Heart left ventricle (tissue), 16 donors: ENCODE results near the gene GCNT2. TPM values are rescaled to one million over a fixed set of nuclear protein-coding genes. Genes with fewer than 3 reads are reported as not detected.
"Not testable (repeated sequence)": the region's sequence is repeated elsewhere in the genome, so short reads cannot be mapped to it uniquely, and the experiment has no call there.

ENCODE experiments used
- ATAC-seq, 4 donors: fragments of 200-7000 bp; cut with Tn5 transposase; one replicate each; pipeline ENCODE4 v1.9.1; 2020 to 2022; ENCODE audit warnings: moderate library complexity in 4 of 4, mild to moderate bottlenecking in 3 of 4, moderate number of reproducible peaks in 1 of 4
- DNase-seq, 5 donors: peaks; one replicate each; pipeline ENCODE4 v3.0.0-alpha.2; 2020
- H3K27ac ChIP-seq, 12 donors: fragments of 200-600 bp; sonication (generic) in 4 of 12; one replicate each; pipeline versions ENCODE4 v1.5.0 to v1.8.0; 2016 to 2022; ENCODE audit warnings: mild to moderate bottlenecking in 2 of 12
- H3K27me3 ChIP-seq, 9 donors: fragments of 200-600 bp; sonication (generic) in 2 of 9; one replicate each; pipeline versions ENCODE4 v1.5.1 to v1.8.0; 2016 to 2022; ENCODE audit warnings: mild to moderate bottlenecking in 3 of 9
- H3K36me3 ChIP-seq, 9 donors: fragments of 200-600 bp; sonication (generic) in 2 of 9; one replicate each; pipeline versions ENCODE4 v1.5.0 to v1.8.0; 2018 to 2022; ENCODE audit warnings: mild to moderate bottlenecking in 2 of 9
- H3K4me1 ChIP-seq, 12 donors: fragments of 200-600 bp; sonication (generic) in 4 of 12; one replicate each; pipeline versions ENCODE4 v1.5.0 to v1.8.0; 2016 to 2022; ENCODE audit warnings: mild to moderate bottlenecking in 3 of 12
- H3K4me3 ChIP-seq, 12 donors: fragments of 200-600 bp; sonication (generic) in 4 of 12; one replicate each; pipeline versions ENCODE4 v1.5.0 to v1.8.0; 2017 to 2022; ENCODE audit warnings: mild to moderate bottlenecking in 9 of 12, moderate library complexity in 4 of 12
- H3K9me3 ChIP-seq, 12 donors: fragments of 200-600 bp; sonication (generic) in 4 of 12; one replicate each; pipeline versions ENCODE4 v1.5.0 to v1.8.0; 2016 to 2022; ENCODE audit warnings: mild to moderate bottlenecking in 1 of 12
- CTCF ChIP-seq, 12 donors: fragments of 200-600 bp; sonication (generic) in 4 of 12; IDR thresholded peaks; one replicate each; pipeline versions ENCODE4 v1.5.0 to v1.8.0; 2018 to 2022; ENCODE audit warnings: antibody characterized with exemption in 12 of 12, mild to moderate bottlenecking in 5 of 12
- POLR2A ChIP-seq, 2 donors: fragments of 450-650 bp; IDR thresholded peaks; one replicate each; pipeline ENCODE4 v1.6.1; 2017; ENCODE audit warnings: antibody characterized with exemption in 2 of 2, mild to moderate bottlenecking in 2 of 2, moderate library complexity in 2 of 2
- WGBS, 4 donors: extraction: QIAGEN DNeasy Blood & Tissue Kit in 2 of 4; methylation state at CpG; one replicate each; pipeline versions ENCODE4 v1.1.5 to v1.1.7; 2013 to 2018; 5-methylcytosine and 5-hydroxymethylcytosine counted together
- intact Hi-C, 10 donors: fragments of 100-400 bp; cut with DNase I; formaldehyde crosslinking; loops; one replicate each; pipeline versions ENCODE4 v1.11.1 to v1.14.2; 2022
- polyA plus RNA-seq, 2 donors: library from polyadenylated mRNA; stranded (reverse); fragments of 200-250 nt; gene quantifications; one replicate each; pipeline ENCODE4 v1.2.3, GENCODE V29; 2013
- total RNA-seq, 9 donors: library from RNA; depleted of rRNA in 2 of 9; stranded (reverse); fragments of >200 nt in 2 of 9; fragmentation: NEBNext Ultra II Directional in 3 of 9; extraction: Animal tissue kit (Norgen Biotek cat#: 25700) in 3 of 9; gene quantifications; one replicate each; pipeline versions ENCODE4 v1.1.0 to v1.2.4, GENCODE V29; 2016 to 2023
- donor health status: ischemic (EF 13 %, LVEDD 7.1; RV severe dilation, severe dysfunction).
- donor health status: healthy with polysubstance abuse.
- donor health status: DM: no; HTN: yes; CAD: no.
- donor health status: DM: no; HTN: no; CAD: no.
- donor health status: ischemic (EF 25% LVEDD 6.9; RV normal size, moderate dysfunction).
- donor health status: ischemic (EF 25% LVEDD 5.7; RV mildly dilated, moderate dysfunction).
- donor health status: healthy.
- donor health status: DM: yes; HTN: yes; CAD: no.
- donor health status: ischemic (EF 35%, LVEDD 5.7; RV mildly dilated, moderate dysfunction).
- donor health status: nonischemic (EF 11% LVEDD 7.7; RV severe dilation, severe dysfunction).
- donor health status: DM: yes; HTN: yes; CAD: no.
- donor health status: PGD.
- donor health status: ischemic (EF 29% LVEDD 5.4; RV normal size, mild dysfunction).
- donor health status: nonischemic (EF 23%, LVEDD 6.1; RV moderate dilation, normal function).

Gene GCNT2
- total and polyA plus RNA-seq, 11 donors = 15.1 to 68.8 (median 40.9) TPM

- TF ChIP-seq CTCF (IDR thresholded peaks at IDR 0.05) = no peak
- TF ChIP-seq POLR2A (IDR thresholded peaks at IDR 0.05) = no peak
- 46 to 65% (median 63%) methylated on average over 6 of the region's 6 CpGs for WGBS, 4 donors
- Histone ChIP-seq H3K9me3 (no peaks in the 10 kb centered on the region), H3K27ac (no peak overlapping the region), H3K36me3 (no peaks in the 10 kb centered on the region), H3K4me1 (peaks cover 0 to 8% (median 0%) of the 10 kb centered on the region in 12 donors), H3K27me3 (no peaks in the 10 kb centered on the region), H3K4me3 (no peak overlapping the region)
- intact Hi-C loops = no loop called here
- DNase-seq (no peak), ATAC-seq (no peak)
These were observed 46.3 kb downstream of the GCNT2 start for GRCh38 chr6:10567256-10568026.

GRCh38 chr6:10569392-10570127, 48.4 kb downstream of the GCNT2 start:
- peak in 1 of 4 donors; percentile 17 for ATAC-seq
- 81 to 83% (median 82%) methylated on average over 5 of the region's 5 CpGs for WGBS, 4 donors

GRCh38 chr6:10575519-10575918, 54.4 kb downstream of the GCNT2 start:
- H3K36me3 ChIP-seq, H3K4me1 ChIP-seq, DNase-seq, H3K9me3 ChIP-seq, H3K4me3 ChIP-seq, H3K27me3 ChIP-seq, intact Hi-C loops, H3K27ac ChIP-seq, ATAC-seq: not testable (repeated sequence)
- whole genome bisulfite sequencing, 4 donors = 78 to 92% (median 89%) methylated on average over 4 to 5 of the region's 5 CpGs

More at GRCh38 chr6:10569392-10570127, 48.4 kb downstream of the GCNT2 start:
- intact Hi-C loops = no loop called here
- H3K4me3 ChIP-seq = no peak overlapping the region
- H3K27ac ChIP-seq = no peak overlapping the region
- TF ChIP-seq POLR2A (IDR thresholded peaks at IDR 0.05) = no peak
- TF ChIP-seq CTCF (IDR thresholded peaks at IDR 0.05) = no peak
- no peaks in the 10 kb centered on the region for H3K9me3 ChIP-seq
- DNase-seq = no peak
- peaks cover 0 to 8% (median 0%) of the 10 kb centered on the region in 12 donors for H3K4me1 ChIP-seq
- no peaks in the 10 kb centered on the region for H3K36me3 ChIP-seq
- H3K27me3 ChIP-seq = no peaks in the 10 kb centered on the region

- H3K4me1 ChIP-seq = peaks cover 0 to 6% (median 0%) of the 10 kb centered on the region in 12 donors
- no peaks in the 10 kb centered on the region for H3K36me3 ChIP-seq
- TF ChIP-seq POLR2A (IDR thresholded peaks at IDR 0.05) (no peak), CTCF (IDR thresholded peaks at IDR 0.05) (no peak)
- WGBS, 4 donors = 26 to 34% (median 30%) methylated on average over 4 of the region's 4 CpGs
- DNase-seq (no peak), ATAC-seq (peak in 1 of 4 donors; percentile 30)
- H3K27me3 ChIP-seq = no peaks in the 10 kb centered on the region
- no peak overlapping the region for H3K4me3 ChIP-seq
- H3K9me3 ChIP-seq = no peaks in the 10 kb centered on the region
- H3K27ac ChIP-seq = no peak overlapping the region
- intact Hi-C loops = no loop called here
These were observed 55.1 kb downstream of the GCNT2 start for GRCh38 chr6:10576226-10576625.
